Tibial nerve (tissue), 4 donors: Measurements from ENCODE around the gene FAM171A1.

Experiments
- EP300 ChIP-seq, 2 donors: sonication (generic); formaldehyde crosslinking; IDR thresholded peaks; one replicate each; pipeline ENCODE4 v1.6.1; 2017; ENCODE audit warnings: antibody characterized with exemption in 2 of 2, mild to moderate bottlenecking in 1 of 2
- POLR2A ChIP-seq, 2 donors: fragments of 450-650 bp; IDR thresholded peaks; one replicate each; pipeline ENCODE4 v1.6.1; 2017; ENCODE audit warnings: antibody characterized with exemption in 2 of 2, mild to moderate bottlenecking in 2 of 2, moderate library complexity in 2 of 2
- TF ChIP-seq, protein P1 (sequence below), 5 experiments: fragments of 200-600 bp in 3 of 5; fragments of 450-650 bp in 2 of 5; sonication (generic) in 3 of 5; IDR thresholded peaks; one replicate each; pipeline ENCODE4 v1.5.1; 2016 to 2019; ENCODE audit warnings: antibody characterized with exemption in 5 of 5, mild to moderate bottlenecking in 3 of 5, moderate library complexity in 2 of 5

DNA sequence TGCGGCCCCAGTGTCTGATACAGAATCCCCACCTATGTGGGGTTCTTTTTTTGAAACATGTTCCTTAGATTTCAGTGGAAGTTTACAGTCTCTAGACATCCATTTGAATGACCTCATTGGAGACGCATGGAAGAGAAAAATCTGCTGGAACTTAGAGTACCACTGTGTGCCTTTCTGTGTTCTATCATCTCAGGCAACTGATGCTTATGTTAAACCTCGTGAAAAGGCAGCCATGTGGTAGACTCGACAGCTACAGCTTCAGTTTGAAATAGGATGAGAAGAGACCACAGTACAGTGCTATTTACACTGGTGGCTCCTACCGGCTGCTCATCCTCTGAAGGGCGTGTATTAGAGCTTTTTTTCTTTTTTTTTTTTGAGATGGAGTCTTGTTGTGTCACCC lies 74.4 kb downstream of the FAM171A1 start:
- TF ChIP-seq, protein P1, sequence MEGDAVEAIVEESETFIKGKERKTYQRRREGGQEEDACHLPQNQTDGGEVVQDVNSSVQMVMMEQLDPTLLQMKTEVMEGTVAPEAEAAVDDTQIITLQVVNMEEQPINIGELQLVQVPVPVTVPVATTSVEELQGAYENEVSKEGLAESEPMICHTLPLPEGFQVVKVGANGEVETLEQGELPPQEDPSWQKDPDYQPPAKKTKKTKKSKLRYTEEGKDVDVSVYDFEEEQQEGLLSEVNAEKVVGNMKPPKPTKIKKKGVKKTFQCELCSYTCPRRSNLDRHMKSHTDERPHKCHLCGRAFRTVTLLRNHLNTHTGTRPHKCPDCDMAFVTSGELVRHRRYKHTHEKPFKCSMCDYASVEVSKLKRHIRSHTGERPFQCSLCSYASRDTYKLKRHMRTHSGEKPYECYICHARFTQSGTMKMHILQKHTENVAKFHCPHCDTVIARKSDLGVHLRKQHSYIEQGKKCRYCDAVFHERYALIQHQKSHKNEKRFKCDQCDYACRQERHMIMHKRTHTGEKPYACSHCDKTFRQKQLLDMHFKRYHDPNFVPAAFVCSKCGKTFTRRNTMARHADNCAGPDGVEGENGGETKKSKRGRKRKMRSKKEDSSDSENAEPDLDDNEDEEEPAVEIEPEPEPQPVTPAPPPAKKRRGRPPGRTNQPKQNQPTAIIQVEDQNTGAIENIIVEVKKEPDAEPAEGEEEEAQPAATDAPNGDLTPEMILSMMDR (IDR thresholded peaks at IDR 0.05), result no peak
- TF ChIP-seq EP300 (IDR thresholded peaks at IDR 0.05), result no peak
- no peak for TF ChIP-seq POLR2A (IDR thresholded peaks at IDR 0.05)
